HepG2 (cell line): ENCODE data around the gene AKAP12. TPM values are rescaled to one million over a fixed set of nuclear protein-coding genes. Genes with fewer than 3 reads are reported as not detected.
A peak's percentile ranks its signal among the peaks of the same experiment; 100 is the strongest.

Experiments
- ATAC-seq: fragments of 200-7000 bp; cut with Tn5 transposase; 3 replicates; pipeline ENCODE4 v1.9.1; 2020; ENCODE audit warnings: mild to moderate bottlenecking, moderate library complexity
- BruUV-seq: library from RNA; stranded (reverse); fragments of 400-500 nt; replicated peaks from 2 replicates; lab custom pipeline; 2021; lab: Mats Ljungman, UMichigan
- CTCF ChIA-PET: fragments of 300-600 bp; formaldehyde crosslinking; extraction: SDS; loops from one replicate; lab custom pipeline; 2021; ENCODE audit warnings: low total read pairs, inconsistent platforms, low intra/inter-chr PET ratio; lab: Yijun Ruan, JAX
- POLR2A ChIA-PET: fragments of 350-600 bp; sonication (Branson Sonifier 250); formaldehyde crosslinking; loops from one replicate; lab custom pipeline; 2020; ENCODE audit warnings: antibody characterized with exemption, inconsistent platforms; lab: Yijun Ruan, JAX
- DNase-seq: peaks from one replicate; pipeline ENCODE4 v3.0.0-alpha.2; 2015; ENCODE audit warnings: low spot score
- FAIRE-seq: peaks from 3 replicates; lab custom pipeline; 2011; peaks lifted over from hg19 to GRCh38; lab: Jason Lieb, UNC
- H2AFZ ChIP-seq: one replicate; pipeline ENCODE4 v1.6.1; 2011; ENCODE audit warnings: low read length, inconsistent platforms
- H3K27ac ChIP-seq: fragments of 300-600 bp; 3 replicates; pipeline ENCODE4 v1.8.0; 2011; ENCODE audit warnings: mixed run types, mild to moderate bottlenecking, mixed read lengths, low read length, inconsistent platforms; ENCODE audit not compliant: insufficient read depth; ENCODE audit errors: extremely low read length
- H3K27me3 ChIP-seq, 2 experiments: fragments of 200-600 bp in 1 of 2; 2 replicates in 1 of 2; 3 replicates in 1 of 2; pipeline versions ENCODE4 v1.6.0 to v1.8.0; 2011; ENCODE audit warnings: low read length in 2 of 2, mild to moderate bottlenecking in 2 of 2, moderate library complexity in 2 of 2, inconsistent platforms in 1 of 2; ENCODE audit not compliant: insufficient read depth in 2 of 2, control insufficient read depth in 1 of 2
- H3K36me3 ChIP-seq, 2 experiments: fragments of 200-600 bp in 1 of 2; replicated peaks in 1 of 2; 2 replicates in 1 of 2; 3 replicates in 1 of 2; pipeline versions ENCODE4 v1.5.1 to v1.8.0; 2011; ENCODE audit warnings: low read length in 2 of 2, inconsistent platforms in 1 of 2; ENCODE audit not compliant: insufficient read depth in 2 of 2, control insufficient read depth in 1 of 2
- H3K4me1 ChIP-seq: 2 replicates; pipeline ENCODE4 v1.5.1; 2012; ENCODE audit warnings: low read length, inconsistent platforms; ENCODE audit not compliant: insufficient read depth
- H3K4me2 ChIP-seq: 2 replicates; pipeline ENCODE4 v1.6.0; 2011; ENCODE audit warnings: low read depth, low read length, inconsistent platforms
- H3K4me3 ChIP-seq, 3 experiments: fragments of 200-600 bp in 1 of 3; sonication (generic), shearing (Covaris generic) in 1 of 3; replicated peaks in 1 of 3; 2 replicates each; pipeline ENCODE4 v1.5.1; 2011 to 2016; ENCODE audit warnings: low read length in 3 of 3, inconsistent platforms in 2 of 3, low read depth in 2 of 3, mild to moderate bottlenecking in 2 of 3, control low read depth in 1 of 3, mixed read lengths in 1 of 3; ENCODE audit not compliant: insufficient read depth in 1 of 3
- H3K79me2 ChIP-seq: one replicate; pipeline ENCODE4 v1.6.1; 2011; ENCODE audit warnings: low read length, inconsistent platforms; ENCODE audit not compliant: insufficient read depth
- H3K9ac ChIP-seq: 2 replicates; pipeline ENCODE4 v1.6.0; 2011; ENCODE audit warnings: mild to moderate bottlenecking, low read depth, low read length, inconsistent platforms; ENCODE audit not compliant: insufficient read depth
- H3K9me3 ChIP-seq: 2 replicates; pipeline ENCODE4 v1.5.1; 2012; ENCODE audit warnings: mild to moderate bottlenecking, low read length
- H4K20me1 ChIP-seq: 2 replicates; pipeline ENCODE4 v1.6.0; 2011; ENCODE audit warnings: inconsistent platforms, mild to moderate bottlenecking, low read length, moderate library complexity; ENCODE audit not compliant: insufficient read depth
- HIVEP1 ChIP-seq: sonication (generic); formaldehyde crosslinking; IDR thresholded peaks from 2 replicates; pipeline ENCODE4 v1.4.0; 2020; ENCODE audit warnings: mild to moderate bottlenecking, missing genetic modification reagents
- MAFF ChIP-seq: IDR thresholded peaks from 2 replicates; pipeline ENCODE4 v1.6.1; 2011; ENCODE audit warnings: low read depth, low read length, improper control_type of control experiment
- MAFK ChIP-seq, 2 experiments: IDR thresholded peaks in 1 of 2; conservative IDR thresholded peaks in 1 of 2; 2 replicates each; pipeline ENCODE4 v1.6.1; 2011; ENCODE audit warnings: improper control_type of control experiment in 2 of 2, low read length in 2 of 2
- RBFOX2 ChIP-seq: fragments of 200-400 bp; formaldehyde crosslinking; IDR thresholded peaks from 2 replicates; pipeline ENCODE4 v1.6.1; 2017; ENCODE audit warnings: low read depth, mild to moderate bottlenecking, low read length
- RBM22 ChIP-seq: fragments of 200-400 bp; formaldehyde crosslinking; optimal IDR thresholded peaks from 2 replicates; pipeline ENCODE3; 2017; ENCODE audit warnings: mild to moderate bottlenecking, low read length, moderate library complexity
- ZFP36L2 ChIP-seq: sonication (generic); formaldehyde crosslinking; IDR thresholded peaks from 2 replicates; pipeline ENCODE4 v1.4.0; 2020; ENCODE audit warnings: missing genetic modification reagents
- ZNF121 ChIP-seq: sonication (generic); formaldehyde crosslinking; IDR thresholded peaks from 2 replicates; pipeline ENCODE4 v1.5.0; 2020; ENCODE audit warnings: mild to moderate bottlenecking, missing genetic modification reagents
- ZNF333 ChIP-seq: sonication (generic); formaldehyde crosslinking; IDR thresholded peaks from 2 replicates; pipeline ENCODE4 v1.4.0; 2020; ENCODE audit warnings: mild to moderate bottlenecking, missing genetic modification reagents, borderline replicate concordance
- ZNF660 ChIP-seq: sonication (generic); formaldehyde crosslinking; IDR thresholded peaks from 2 replicates; pipeline ENCODE4 v1.5.1; 2020; ENCODE audit warnings: mild to moderate bottlenecking, low read depth, missing genetic modification reagents, borderline replicate concordance
- ZSCAN31 ChIP-seq: sonication (generic); formaldehyde crosslinking; IDR thresholded peaks from 2 replicates; pipeline ENCODE4 v1.5.0; 2020; ENCODE audit warnings: low read depth, mild to moderate bottlenecking, missing genetic modification reagents
- WGBS: methylation state at CpG from one replicate; pipeline ENCODE4 v1.1.6; 2017; ENCODE audit warnings: low lambda C conversion rate; 5-methylcytosine and 5-hydroxymethylcytosine counted together
- in situ Hi-C: cut with HindIII; loops from 2 replicates; pipeline ENCODE4 v1.10.0; 2017; ENCODE audit warnings: low pct_unique_long_range_greater_than_20kb; ENCODE audit not compliant: extremely low pct_ligation_motif_present
- intact Hi-C: fragments of 100-400 bp; cut with micrococcal nuclease; formaldehyde crosslinking; loops from one replicate; pipeline ENCODE4 v1.10.0; 2022; ENCODE audit not compliant: unreplicated experiment
- polyA plus RNA-seq, 8 experiments: library from polyadenylated mRNA; depleted of rRNA in 3 of 8; stranded (reverse) in 7 of 8; unstranded in 1 of 8; fragments of >200 nt; fragmentation: Illumina TruSeq in 4 of 8; extraction: Trizol in 4 of 8; gene quantifications; 2 replicates each; pipeline versions ENCODE4 v1.2.1 to v1.2.3, GENCODE V29; 2011 to 2016; ENCODE audit warnings: low read depth in 4 of 8, missing spikeins in 1 of 8, mixed read lengths in 1 of 8; ENCODE audit not compliant: insufficient read depth in 1 of 8
- total RNA-seq, 5 experiments: library from RNA; depleted of rRNA; stranded (reverse); fragments of >200 nt; fragmentation: Illumina TruSeq; extraction: Trizol; gene quantifications; 2 replicates each; pipeline ENCODE4 v1.2.3, GENCODE V29; 2016; ENCODE audit warnings: low read depth in 1 of 5

AKAP12 gene
- total and polyA plus RNA-seq, 2 of the 13 experiments (the other 11 are each of a cell fraction or from before 2014, with no cell fraction given) = 10.6 to 19.0 TPM

DNA sequence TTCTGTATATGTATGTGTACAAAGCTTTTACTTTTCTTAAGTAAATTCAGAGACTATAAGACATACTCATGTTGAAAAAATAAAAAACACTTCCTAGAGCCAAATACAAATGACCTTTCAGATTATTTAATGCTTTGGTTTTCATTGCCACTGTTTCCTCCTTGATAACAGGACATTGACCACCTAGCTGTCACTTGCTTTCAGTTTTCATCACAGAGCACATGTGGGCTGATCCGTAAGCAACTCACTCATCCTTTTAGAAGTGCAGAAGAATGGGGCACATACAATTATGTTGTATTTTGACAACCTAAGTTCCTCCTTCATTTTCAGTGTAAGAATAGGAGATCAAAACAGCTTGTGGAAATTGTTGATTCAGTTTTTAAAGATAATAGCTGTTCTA lies 145.4 kb downstream of the AKAP12 start:
- BruUV-seq = no TSS peak
- Histone ChIP-seq H3K79me2 (peaks cover 76% of the 10 kb centered on the region), H3K4me1 (peaks cover 27% of the 10 kb centered on the region), H4K20me1 (no peaks in the 10 kb centered on the region), H3K27me3 (no peaks in the 10 kb centered on the region; a peak in 1 of 5 replicates), H3K9ac (no peak overlapping the region), H3K4me3 (no peak overlapping the region), H3K36me3 (peaks cover 0 to 1% of the 10 kb centered on the region in 2 experiments; a peak in 1 of 5 replicates), H2AFZ (no peak overlapping the region), H3K27ac (no peak overlapping the region), H3K4me2 (no peak overlapping the region), H3K9me3 (no peaks in the 10 kb centered on the region)
- intact Hi-C loops (no loop called here), in situ Hi-C loops (no loop called here)
- POLR2A ChIA-PET = no interaction called here
- CTCF ChIA-PET = no interaction called here
- 93% methylated on average over 1 of the region's 1 CpG for WGBS
- ATAC-seq (no peak), FAIRE-seq (no peak), DNase-seq (no peak)
- TF ChIP-seq ZNF121 (CRISPR knock-in tag) (no peak), RBM22 (no peak), ZFP36L2 (CRISPR knock-in tag) (no peak), ZNF660 (no peak)

DNA sequence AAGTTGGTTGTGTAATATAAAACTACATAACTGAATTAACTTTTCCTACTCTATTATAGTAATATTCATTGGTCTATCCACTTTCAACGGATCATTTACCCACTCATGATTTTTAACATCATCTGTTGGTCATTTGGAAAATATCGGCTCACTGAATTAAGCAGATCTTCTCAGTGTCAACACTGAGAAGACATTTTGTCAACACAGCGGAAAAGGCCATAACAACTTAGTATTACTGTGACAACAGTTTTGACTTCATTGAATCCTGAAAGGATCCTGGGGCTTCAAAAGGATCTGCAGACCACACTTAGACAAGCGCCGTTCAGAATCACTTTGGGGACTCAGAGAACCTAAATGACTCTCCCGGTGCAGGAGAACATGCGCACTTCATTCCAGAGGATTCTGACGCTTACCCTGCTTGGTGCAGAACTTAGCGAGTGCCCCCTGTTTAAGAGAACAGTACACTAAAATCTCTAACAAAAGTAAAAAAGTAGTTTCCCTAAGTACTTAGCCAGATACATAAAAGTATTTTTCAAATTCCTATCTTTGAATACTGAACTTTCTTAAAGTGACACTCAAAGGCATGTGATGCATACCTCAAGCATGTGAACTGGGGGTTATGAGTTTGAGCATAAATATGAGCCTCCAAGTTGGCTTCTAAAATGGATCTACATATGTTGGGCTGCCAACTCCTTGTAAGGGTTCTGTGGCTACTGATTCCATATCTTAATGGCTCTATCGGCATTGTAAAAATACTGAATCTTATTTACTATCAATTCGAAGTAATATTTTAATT lies 147.6 kb downstream of the AKAP12 start:
- Histone ChIP-seq H3K4me1 (peaks cover 32% of the 10 kb centered on the region), H4K20me1 (peaks cover 7% of the 10 kb centered on the region), H3K9me3 (no peaks in the 10 kb centered on the region), H2AFZ (no peak overlapping the region), H3K27ac (no peak overlapping the region), H3K36me3 (peaks cover 0 to 1% of the 10 kb centered on the region in 2 experiments; a peak in 1 of 5 replicates), H3K4me2 (no peak overlapping the region), H3K27me3 (no peaks in the 10 kb centered on the region; a peak in 1 of 5 replicates), H3K79me2 (peaks cover 68% of the 10 kb centered on the region), H3K4me3 (no peak overlapping the region), H3K9ac (no peak overlapping the region)
- ChIA-PET POLR2A (no interaction called here), CTCF (no interaction called here)
- no peak for FAIRE-seq
- no peak for ATAC-seq
- DNase-seq = no peak
- intact Hi-C loops (no loop called here), in situ Hi-C loops (no loop called here)
- 87% methylated on average over 11 of the region's 11 CpGs for WGBS
- TF ChIP-seq RBFOX2 = 0 out of 2 replicates have a peak, but pooled peaks have one; percentile 2
- TF ChIP-seq MAFF = peak; percentile 45; the same call in 1 of the 2 replicates
- TF ChIP-seq ZNF333 (CRISPR knock-in tag) = no peak
- no peak for TF ChIP-seq ZSCAN31 (CRISPR knock-in tag)
- peak in 1 of 2 experiments; percentile 59; a peak in 2 of 4 replicates for TF ChIP-seq MAFK (conservative IDR thresholded peaks at IDR 0.05 in 1 of 2, IDR thresholded peaks at IDR 0.05 in 1 of 2; ENCODE audit: low read length in 2 of 2)
- TF ChIP-seq HIVEP1 (CRISPR knock-in tag) = no peak
- BruUV-seq = no TSS peak
